ENCODE data around the gene ZFX.

DNA sequence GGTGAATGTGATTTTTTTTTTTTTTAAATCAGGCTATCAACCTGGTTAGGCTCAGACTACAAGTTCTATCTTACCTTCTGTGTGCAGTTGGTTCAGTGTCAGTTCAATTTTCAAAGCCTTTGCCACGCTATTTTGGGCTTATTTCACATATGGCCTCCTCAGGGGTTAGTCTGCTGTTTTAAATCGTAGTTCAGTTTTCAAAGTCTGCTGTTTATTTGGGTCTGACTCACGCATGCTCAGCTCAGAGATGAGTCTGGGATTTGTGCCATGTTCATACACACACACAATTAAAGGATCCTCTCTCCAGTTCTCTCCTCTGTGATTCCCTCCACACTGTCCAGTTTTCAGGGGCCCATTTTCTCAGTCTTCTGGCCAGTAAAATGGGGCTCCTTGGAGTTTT, 32.3 kb upstream of the ZFX start:
- TF ChIP-seq, protein P1, sequence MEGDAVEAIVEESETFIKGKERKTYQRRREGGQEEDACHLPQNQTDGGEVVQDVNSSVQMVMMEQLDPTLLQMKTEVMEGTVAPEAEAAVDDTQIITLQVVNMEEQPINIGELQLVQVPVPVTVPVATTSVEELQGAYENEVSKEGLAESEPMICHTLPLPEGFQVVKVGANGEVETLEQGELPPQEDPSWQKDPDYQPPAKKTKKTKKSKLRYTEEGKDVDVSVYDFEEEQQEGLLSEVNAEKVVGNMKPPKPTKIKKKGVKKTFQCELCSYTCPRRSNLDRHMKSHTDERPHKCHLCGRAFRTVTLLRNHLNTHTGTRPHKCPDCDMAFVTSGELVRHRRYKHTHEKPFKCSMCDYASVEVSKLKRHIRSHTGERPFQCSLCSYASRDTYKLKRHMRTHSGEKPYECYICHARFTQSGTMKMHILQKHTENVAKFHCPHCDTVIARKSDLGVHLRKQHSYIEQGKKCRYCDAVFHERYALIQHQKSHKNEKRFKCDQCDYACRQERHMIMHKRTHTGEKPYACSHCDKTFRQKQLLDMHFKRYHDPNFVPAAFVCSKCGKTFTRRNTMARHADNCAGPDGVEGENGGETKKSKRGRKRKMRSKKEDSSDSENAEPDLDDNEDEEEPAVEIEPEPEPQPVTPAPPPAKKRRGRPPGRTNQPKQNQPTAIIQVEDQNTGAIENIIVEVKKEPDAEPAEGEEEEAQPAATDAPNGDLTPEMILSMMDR (IDR thresholded peaks at IDR 0.05) = no peak
- no peak for TF ChIP-seq POLR2A (IDR thresholded peaks at IDR 0.05)

Measured in adrenal gland (tissue), 5 donors.